Natural killer cell (primary cell): Measurements from ENCODE around the gene MARK3. TPM values are rescaled to one million over a fixed set of nuclear protein-coding genes. Genes with fewer than 3 reads are reported as not detected.

ENCODE experiments used
- ATAC-seq, 3 donors: fragments of 150-1000 bp in 2 of 3; fragments of 200-7000 bp in 1 of 3; cut with Tn5 transposase; 1 replicate in 1 of 3; 2 replicates in 2 of 3; pipeline ENCODE4 v1.10.0; 2021; ENCODE audit warnings: mild to moderate bottlenecking in 2 of 3, moderate library complexity in 2 of 3
- DNase-seq, 2 donors: peaks; one replicate each; pipeline versions ENCODE4 v3.0.0 to v3.0.0-alpha.2; 2013 to 2021; ENCODE audit warnings: mixed read lengths in 1 of 2
- H3K27ac ChIP-seq: one replicate; pipeline ENCODE4 v1.5.1; 2013; ENCODE audit warnings: mild to moderate bottlenecking, low read length
- H3K27me3 ChIP-seq: one replicate; pipeline ENCODE4 v1.6.1; 2013; ENCODE audit warnings: low read length; ENCODE audit not compliant: control insufficient read depth, insufficient read depth
- H3K36me3 ChIP-seq: one replicate; pipeline ENCODE4 v1.6.1; 2013; ENCODE audit warnings: low read length; ENCODE audit not compliant: control insufficient read depth, insufficient read depth
- H3K4me1 ChIP-seq: one replicate; pipeline ENCODE4 v1.6.1; 2013; ENCODE audit warnings: low read length; ENCODE audit not compliant: control insufficient read depth, insufficient read depth
- H3K4me3 ChIP-seq: one replicate; pipeline ENCODE4 v1.5.1; 2013; ENCODE audit warnings: low read length
- H3K9me3 ChIP-seq: one replicate; pipeline ENCODE4 v1.6.1; 2013; ENCODE audit warnings: low read length; ENCODE audit not compliant: control insufficient read depth, insufficient read depth
- H3K27ac Mint-ChIP-seq, 2 donors: one replicate each; pipeline ENCODE4 v1.8.0; 2022; ENCODE audit warnings: mild to moderate bottlenecking in 2 of 2, mixed read lengths in 2 of 2, moderate library complexity in 1 of 2
- H3K27me3 Mint-ChIP-seq, 2 donors: one replicate each; pipeline ENCODE4 v1.8.0; 2022; ENCODE audit warnings: low read depth in 2 of 2, mixed read lengths in 2 of 2
- H3K36me3 Mint-ChIP-seq: one replicate; pipeline ENCODE4 v1.8.0; 2022; ENCODE audit warnings: mixed read lengths
- H3K4me1 Mint-ChIP-seq, 2 donors: one replicate each; pipeline ENCODE4 v1.8.0; 2022; ENCODE audit warnings: mixed read lengths in 2 of 2
- H3K4me3 Mint-ChIP-seq: one replicate; pipeline ENCODE4 v1.8.0; 2022; ENCODE audit warnings: mild to moderate bottlenecking, moderate library complexity, mixed read lengths
- H3K9me3 Mint-ChIP-seq, 2 donors: one replicate each; pipeline ENCODE4 v1.8.0; 2022; ENCODE audit warnings: mixed read lengths in 2 of 2
- CTCF ChIP-seq: fragments of 200-600 bp; IDR thresholded peaks from one replicate; pipeline ENCODE4 v1.8.0; 2022; ENCODE audit warnings: antibody characterized with exemption
- WGBS: methylation state at CpG from one replicate; pipeline ENCODE4 v1.1.7; 2013; ENCODE audit warnings: missing lambda C conversion rate; ENCODE audit not compliant: insufficient coverage; 5-methylcytosine and 5-hydroxymethylcytosine counted together
- intact Hi-C: fragments of 100-400 bp; cut with micrococcal nuclease; formaldehyde crosslinking; loops from one replicate; pipeline ENCODE4 v1.14.2; 2022
- total RNA-seq, 4 donors: library from RNA; stranded (reverse); fragments of 120-200 nt in 1 of 4; gene quantifications; one replicate each; pipeline versions ENCODE4 v1.2.3 to v1.2.4, GENCODE V29; 2013 to 2022

MARK3 gene
- total RNA-seq, 3 donors from 2014 or later (not counting 1 experiment from before 2014, with no cell fraction given), result 138 to 167 (median 152) TPM

- no peak for TF ChIP-seq CTCF
- H3K4me1 ChIP-seq, result no peaks in the 10 kb centered on the region
- peaks cover 0 to 2% of the 10 kb centered on the region in 2 donors for H3K27me3 Mint-ChIP-seq
- H3K9me3 ChIP-seq, result no peaks in the 10 kb centered on the region
- WGBS, result 90% methylated on average over 9 of the region's 9 CpGs
- no peak for DNase-seq
- H3K4me1 Mint-ChIP-seq, result peaks cover 0 to 7% of the 10 kb centered on the region in 2 donors
- H3K27ac Mint-ChIP-seq, result no peak overlapping the region
- H3K36me3 ChIP-seq, result peaks cover 7% of the 10 kb centered on the region
- no peak overlapping the region for H3K27ac ChIP-seq
- intact Hi-C loops, result no loop called here
- H3K9me3 Mint-ChIP-seq, result no peaks in the 10 kb centered on the region
- no peak for ATAC-seq
- H3K36me3 Mint-ChIP-seq, result no peaks in the 10 kb centered on the region
- H3K4me3 ChIP-seq, result no peak overlapping the region
- no peaks in the 10 kb centered on the region for H3K27me3 ChIP-seq
- H3K4me3 Mint-ChIP-seq, result no peak overlapping the region
Measured at GRCh38 chr14:103536693-103537092, 151.5 kb downstream of the MARK3 start.

- Histone ChIP-seq H3K9me3 (no peaks in the 10 kb centered on the region), H3K27me3 (no peaks in the 10 kb centered on the region), H3K4me3 (no peak overlapping the region), H3K36me3 (peaks cover 7% of the 10 kb centered on the region), H3K27ac (no peak overlapping the region), H3K4me1 (no peaks in the 10 kb centered on the region)
- TF ChIP-seq CTCF, result no peak
- H3K4me1 Mint-ChIP-seq, result peaks cover 0 to 5% of the 10 kb centered on the region in 2 donors
- no peaks in the 10 kb centered on the region for H3K9me3 Mint-ChIP-seq
- intact Hi-C loops, result no loop called here
- 81% methylated on average over 18 of the region's 18 CpGs for WGBS
- H3K27me3 Mint-ChIP-seq, result peaks cover 0 to 2% of the 10 kb centered on the region in 2 donors
- H3K27ac Mint-ChIP-seq, result no peak overlapping the region
- no peak for DNase-seq
- H3K36me3 Mint-ChIP-seq, result no peaks in the 10 kb centered on the region
- no peak overlapping the region for H3K4me3 Mint-ChIP-seq
- ATAC-seq, result no peak
Measured at GRCh38 chr14:103537175-103537990, 152.2 kb downstream of the MARK3 start.

GRCh38 chr14:103538291-103539055, 153.3 kb downstream of the MARK3 start:
- no peak overlapping the region for H3K27ac ChIP-seq
- no peak for TF ChIP-seq CTCF
- no peaks in the 10 kb centered on the region for H3K9me3 ChIP-seq
- ATAC-seq (no peak), DNase-seq (no peak)
- Mint-ChIP-seq H3K4me3 (no peak overlapping the region), H3K9me3 (no peaks in the 10 kb centered on the region), H3K36me3 (no peaks in the 10 kb centered on the region), H3K27ac (no peak overlapping the region), H3K27me3 (peaks cover 0 to 2% of the 10 kb centered on the region in 2 donors), H3K4me1 (peaks cover 0 to 5% of the 10 kb centered on the region in 2 donors)
- no peak overlapping the region for H3K4me3 ChIP-seq
- peaks cover 2% of the 10 kb centered on the region for H3K36me3 ChIP-seq
- 64% methylated on average over 30 of the region's 30 CpGs for WGBS
- H3K27me3 ChIP-seq, result no peaks in the 10 kb centered on the region
- intact Hi-C loops, result no loop called here
- no peaks in the 10 kb centered on the region for H3K4me1 ChIP-seq
